Cardiac fibroblast (primary cell): Measurements from ENCODE around the gene HOXD11.

ENCODE experiments used
- DNase-seq, 2 donors: peaks; one replicate each; pipeline versions ENCODE4 v3.0.0 to v3.0.0-alpha.2; 2010; ENCODE audit warnings: low read depth in 2 of 2
- H3K4me3 ChIP-seq, 2 donors: replicated peaks in 1 of 2; 1 replicate in 1 of 2; 2 replicates in 1 of 2; pipeline ENCODE4 v1.5.1; 2011; ENCODE audit warnings: low read depth in 2 of 2, low read length in 2 of 2, mild to moderate bottlenecking in 2 of 2, moderate library complexity in 1 of 2
- CTCF ChIP-seq: IDR thresholded peaks from one replicate; pipeline ENCODE4 v1.5.1; 2011; ENCODE audit warnings: low read depth, mild to moderate bottlenecking, low read length, inconsistent platforms

The HOXD11 gene

GRCh38 chr2:176154576-176155252 is 47.6 kb downstream of the HOXD11 start:
- TF ChIP-seq CTCF, result no peak
- no peak overlapping the region for H3K4me3 ChIP-seq
- no peak for DNase-seq

DNA sequence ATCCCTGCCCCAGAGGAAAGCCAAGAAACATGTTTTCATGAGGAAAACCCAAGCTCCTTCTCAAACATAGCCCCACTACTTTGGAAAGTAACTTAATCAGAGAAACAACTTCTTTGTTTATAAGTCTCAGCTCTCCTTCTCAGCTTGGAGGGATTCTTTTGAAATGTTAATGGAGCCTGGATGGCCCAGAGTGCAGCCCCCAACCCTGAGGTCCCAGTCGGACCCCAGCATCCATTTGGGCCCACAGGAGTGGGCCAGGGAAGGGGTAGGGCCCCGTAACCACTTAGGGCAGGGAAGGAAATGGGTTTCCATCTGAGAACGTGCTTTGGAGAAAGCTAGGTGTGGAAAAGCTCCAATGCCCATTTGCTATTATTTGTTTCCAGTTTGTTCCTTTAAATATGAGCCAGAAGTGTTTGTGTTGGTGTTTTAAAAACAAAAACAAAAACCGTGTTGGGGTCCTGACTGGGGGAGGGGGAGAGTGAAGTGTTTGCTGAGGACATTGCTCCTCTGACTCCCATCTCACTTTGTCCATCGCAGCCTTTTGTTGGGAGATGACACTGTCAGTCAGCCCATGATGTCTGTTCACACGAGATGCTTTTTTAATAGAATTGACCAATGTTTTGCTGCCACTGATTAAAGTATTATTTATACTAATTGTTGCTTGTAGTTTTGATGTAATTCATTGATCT is 48.4 kb downstream of the HOXD11 start:
- no peak overlapping the region for H3K4me3 ChIP-seq
- TF ChIP-seq CTCF, result no peak
- no peak for DNase-seq

- no peak overlapping the region for H3K4me3 ChIP-seq
- no peak for DNase-seq
- no peak for TF ChIP-seq CTCF
Observed at GRCh38 chr2:176156301-176156806, 49.3 kb downstream of the HOXD11 start.

DNA sequence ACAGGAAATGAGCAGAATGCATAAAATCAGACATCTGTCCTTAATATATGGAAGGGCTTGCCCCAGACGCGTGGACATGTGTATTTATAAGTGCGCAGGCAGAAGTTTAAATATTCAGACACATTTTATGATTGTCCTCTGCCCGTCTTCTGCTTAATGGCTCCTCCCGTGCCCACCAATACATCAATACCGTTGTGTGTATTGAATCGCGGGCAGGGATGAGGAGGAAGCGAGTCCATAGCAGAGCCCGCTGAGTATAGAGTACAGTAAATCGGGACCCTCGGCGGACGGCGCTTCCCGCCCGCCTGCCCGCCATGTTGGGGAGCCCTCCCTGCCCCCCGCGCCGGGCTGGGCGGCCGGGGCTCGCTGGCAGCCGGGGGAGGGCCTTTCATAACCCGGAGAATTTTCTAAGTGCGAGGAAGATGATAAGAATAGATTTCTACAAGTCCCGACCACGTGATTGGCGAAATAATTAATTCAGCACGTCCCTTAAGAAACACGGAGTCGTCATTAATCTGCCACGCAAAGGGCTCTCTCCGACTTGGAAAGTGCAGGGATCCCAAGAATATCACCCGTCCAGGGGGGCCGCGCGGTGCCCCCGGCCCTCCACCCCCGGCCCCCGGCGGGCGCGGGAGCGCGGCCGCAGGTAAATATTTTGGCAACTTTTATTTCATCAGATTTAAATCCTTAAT is 49.9 kb downstream of the HOXD11 start, which contains the start of gene HOXD3:
Gene HOXD3 (plus strand): TSS at position 501 of the 692 bp plus-strand sequence. CDS start 11,808 bp downstream, outside the sequence.
- no peak within 1 kb of the TSS for H3K4me3 ChIP-seq
- no peak for TF ChIP-seq CTCF
- no peak for DNase-seq

- no peak overlapping the region for H3K4me3 ChIP-seq
- DNase-seq, result no peak
- TF ChIP-seq CTCF, result no peak
Observed at GRCh38 chr2:176157499-176158185, 50.6 kb downstream of the HOXD11 start.

DNA sequence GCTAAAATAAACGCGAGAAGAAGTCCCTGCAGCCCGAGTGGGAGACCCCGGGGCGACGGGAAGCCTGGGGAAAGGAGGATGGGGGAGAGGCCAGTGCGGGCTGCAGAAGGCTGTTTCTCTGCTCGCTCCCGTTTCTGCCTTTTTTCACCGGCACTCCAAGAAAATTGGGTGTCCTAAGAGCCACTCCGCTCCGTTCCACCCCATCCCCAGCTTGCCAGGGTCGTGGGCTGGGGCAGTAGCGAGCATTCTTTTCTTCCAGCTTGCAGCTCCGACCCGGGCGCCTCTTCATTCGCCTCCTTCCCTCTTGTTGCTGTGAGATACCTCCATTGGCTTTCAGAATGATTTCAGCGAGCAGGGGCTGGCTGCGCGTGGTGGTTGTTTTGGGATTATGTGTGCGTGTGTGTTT is 51.1 kb downstream of the HOXD11 start:
- TF ChIP-seq CTCF, result no peak
- no peak for DNase-seq
- no peak overlapping the region for H3K4me3 ChIP-seq
